ENCODE results near the gene GRIP1.

GRCh38 chr12:66496595-66496994, 182.3 kb downstream of the GRIP1 start:
- TF ChIP-seq CTCF (IDR thresholded peaks at IDR 0.05) (no peak), EP300 (IDR thresholded peaks at IDR 0.05) (no peak)

Data from tibial nerve (tissue), 4 donors.